ENCODE results near the gene TTF1. TPM values are rescaled to one million over a fixed set of nuclear protein-coding genes. Genes with fewer than 3 reads are reported as not detected.
A peak's percentile ranks its signal among the peaks of the same experiment; 100 is the strongest.

The TTF1 gene
- total and polyA plus RNA-seq, 9 of the 15 experiments (the other 6 are each of a cell fraction or from before 2014, with no cell fraction given) = 9.0 to 18.5 (median 15.8) TPM

DNA sequence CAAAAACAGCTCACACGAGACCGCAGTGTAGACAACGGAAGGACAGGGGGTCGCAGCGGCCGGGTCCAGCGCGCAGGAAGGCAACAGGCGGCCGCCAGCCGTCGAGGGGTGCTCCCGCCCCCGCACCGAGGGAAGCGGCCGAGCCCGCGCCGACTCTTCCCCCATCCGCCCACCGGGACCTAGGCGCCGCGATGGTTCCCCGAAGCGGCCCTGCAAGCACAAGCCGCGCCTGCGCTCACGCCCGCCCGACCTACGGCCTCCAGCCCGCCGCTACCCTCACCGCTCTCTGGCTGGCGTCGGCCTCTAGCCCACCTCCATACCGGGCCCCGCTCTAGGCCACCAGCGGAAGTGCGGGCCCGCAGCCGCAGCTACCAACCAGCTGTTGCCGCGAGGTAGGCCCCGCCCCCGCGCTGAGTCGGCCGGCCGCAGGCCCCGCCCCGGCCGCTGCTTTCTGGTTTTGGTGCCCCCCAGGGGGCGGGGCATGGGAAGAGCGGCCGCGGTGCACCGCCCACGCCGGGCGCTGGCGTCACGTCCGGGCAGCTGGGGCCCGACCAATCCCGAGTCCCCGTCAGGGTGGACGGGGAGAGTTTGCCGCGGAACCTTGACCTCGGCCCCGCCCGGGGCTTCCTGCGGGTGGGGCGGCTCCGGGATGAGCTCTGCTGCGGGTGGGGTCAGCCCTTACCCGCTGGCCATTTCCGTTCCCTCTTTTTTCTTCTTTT, 51.8 kb downstream of the TTF1 start, which contains the start of gene SETX (continued):
- 0 out of 2 replicates have a peak, but pooled peaks have one; percentile 11 for TF ChIP-seq ZNF592 (IDR thresholded peaks at IDR 0.05)
- no peak for TF ChIP-seq TCF3 (CRISPR knock-in tag; IDR thresholded peaks at IDR 0.05)
- no peak for TF ChIP-seq SIX5 (IDR thresholded peaks at IDR 0.05; ENCODE audit: borderline replicate concordance in 1 of 2, insufficient read depth in 1 of 2, low read depth in 1 of 2, low read length in 2 of 2)
- TF ChIP-seq RBM22 (IDR thresholded peaks at IDR 0.05; ENCODE audit: low read depth, low read length, poor library complexity, severe bottlenecking) = peak; percentile 74
- TF ChIP-seq, protein P1, sequence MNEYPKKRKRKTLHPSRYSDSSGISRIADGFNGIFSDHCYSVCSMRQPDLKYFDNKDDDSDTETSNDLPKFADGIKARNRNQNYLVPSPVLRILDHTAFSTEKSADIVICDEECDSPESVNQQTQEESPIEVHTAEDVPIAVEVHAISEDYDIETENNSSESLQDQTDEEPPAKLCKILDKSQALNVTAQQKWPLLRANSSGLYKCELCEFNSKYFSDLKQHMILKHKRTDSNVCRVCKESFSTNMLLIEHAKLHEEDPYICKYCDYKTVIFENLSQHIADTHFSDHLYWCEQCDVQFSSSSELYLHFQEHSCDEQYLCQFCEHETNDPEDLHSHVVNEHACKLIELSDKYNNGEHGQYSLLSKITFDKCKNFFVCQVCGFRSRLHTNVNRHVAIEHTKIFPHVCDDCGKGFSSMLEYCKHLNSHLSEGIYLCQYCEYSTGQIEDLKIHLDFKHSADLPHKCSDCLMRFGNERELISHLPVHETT (CRISPR knock-in tag; conservative IDR thresholded peaks at IDR 0.05 in 1 of 2, IDR thresholded peaks at IDR 0.05 in 1 of 2) = peak in 1 of 2 experiments; percentile 95; a peak in 2 of 4 replicates
- TF ChIP-seq TBP (optimal IDR thresholded peaks at IDR 0.05; ENCODE audit: low read depth, low read length) = peak; percentile 82

Measured in K562 (cell line).